GM19043 (cell line): ENCODE results near the gene CPLX1.
"Not testable (repeated sequence)": the region's sequence is repeated elsewhere in the genome, so short reads cannot be mapped to it uniquely, and the experiment has no call there.

Experiments
- ATAC-seq: cut with Tn5 transposase; IDR thresholded peaks from one replicate; pipeline ENCODE4 v1.9.1; 2021; ENCODE audit warnings: low read depth; ENCODE audit not compliant: unreplicated experiment

CPLX1 gene

DNA sequence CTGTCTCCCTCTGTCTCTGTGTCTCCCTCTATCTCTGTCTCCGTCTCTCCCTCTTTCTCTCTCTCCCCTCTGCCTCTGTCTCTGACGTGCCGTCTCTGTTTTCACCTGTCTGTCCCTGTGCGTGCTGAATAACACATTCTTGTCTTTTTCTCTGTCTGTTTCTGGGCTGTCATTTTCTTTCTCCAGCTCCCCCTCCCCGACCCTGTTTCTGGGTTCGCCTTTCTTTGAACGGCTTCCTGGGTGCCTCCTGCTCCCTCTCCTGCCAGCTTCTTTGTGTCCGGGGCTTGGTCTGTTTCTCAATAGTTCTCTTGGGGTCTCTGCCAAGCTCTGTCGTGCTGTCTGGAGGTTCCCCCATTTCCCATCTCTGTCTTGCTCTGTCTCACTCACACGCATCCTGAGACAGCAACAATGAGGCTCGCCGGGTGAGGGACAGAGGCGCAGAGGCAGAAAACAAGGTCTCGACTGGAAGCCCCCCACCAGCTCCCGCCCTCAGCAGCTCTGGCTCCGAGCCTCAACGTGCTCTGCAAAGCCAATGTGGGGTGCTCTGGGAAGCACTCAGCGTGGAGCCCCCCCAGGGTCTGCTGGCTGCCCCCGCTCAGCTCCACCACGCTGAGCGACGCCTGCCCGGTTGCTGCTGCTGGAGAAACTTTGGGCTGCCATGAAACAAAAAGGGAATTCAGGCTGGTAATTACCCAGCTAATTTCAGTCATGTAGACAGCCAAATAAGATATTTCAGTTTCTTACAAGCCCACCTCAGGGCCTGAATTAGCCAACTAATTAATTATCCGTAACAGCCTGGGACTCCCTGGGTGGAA, 3.4 kb downstream of the CPLX1 start:
- ATAC-seq = no peak

DNA sequence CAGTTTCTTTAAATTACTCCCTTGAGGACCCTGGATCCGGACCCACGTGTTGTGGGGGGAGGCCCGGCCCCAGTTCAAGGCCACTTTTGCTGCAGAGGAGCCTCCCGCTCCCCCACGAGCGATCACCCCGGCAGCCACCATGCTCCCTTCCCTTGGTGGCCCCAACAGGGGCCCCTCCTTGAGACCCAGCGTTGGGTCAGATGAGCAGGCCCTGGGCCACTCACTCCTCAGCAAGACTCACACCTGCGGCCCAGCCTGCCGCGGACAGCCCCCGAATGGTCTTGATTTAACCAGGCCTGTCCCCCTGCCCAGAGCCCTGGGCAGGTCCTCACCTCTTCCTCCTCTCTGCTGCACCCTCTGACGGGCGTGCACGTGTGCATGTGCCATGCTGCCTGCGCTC, 4.3 kb downstream of the CPLX1 start:
- no peak for ATAC-seq

DNA sequence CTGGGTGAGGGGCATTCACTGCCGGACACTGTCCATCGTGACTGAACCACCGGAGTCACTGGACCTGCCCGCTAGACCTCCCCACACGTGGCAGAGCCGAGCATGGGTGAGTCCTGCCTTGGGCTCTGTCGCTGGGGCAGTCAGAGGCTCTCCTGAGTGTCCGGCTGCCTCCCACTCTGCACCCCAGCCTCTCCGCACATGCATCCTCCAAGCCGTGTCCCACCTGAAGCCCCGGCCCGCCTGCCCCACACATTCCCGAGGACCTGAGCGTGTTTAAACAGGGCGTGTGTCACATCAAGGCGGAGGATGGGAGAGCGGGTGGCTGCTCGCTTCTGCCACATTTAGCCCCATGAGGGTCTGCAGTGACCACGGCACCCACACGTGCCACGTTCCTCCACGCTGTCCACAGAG, 4.7 kb downstream of the CPLX1 start:
- no peak for ATAC-seq

DNA sequence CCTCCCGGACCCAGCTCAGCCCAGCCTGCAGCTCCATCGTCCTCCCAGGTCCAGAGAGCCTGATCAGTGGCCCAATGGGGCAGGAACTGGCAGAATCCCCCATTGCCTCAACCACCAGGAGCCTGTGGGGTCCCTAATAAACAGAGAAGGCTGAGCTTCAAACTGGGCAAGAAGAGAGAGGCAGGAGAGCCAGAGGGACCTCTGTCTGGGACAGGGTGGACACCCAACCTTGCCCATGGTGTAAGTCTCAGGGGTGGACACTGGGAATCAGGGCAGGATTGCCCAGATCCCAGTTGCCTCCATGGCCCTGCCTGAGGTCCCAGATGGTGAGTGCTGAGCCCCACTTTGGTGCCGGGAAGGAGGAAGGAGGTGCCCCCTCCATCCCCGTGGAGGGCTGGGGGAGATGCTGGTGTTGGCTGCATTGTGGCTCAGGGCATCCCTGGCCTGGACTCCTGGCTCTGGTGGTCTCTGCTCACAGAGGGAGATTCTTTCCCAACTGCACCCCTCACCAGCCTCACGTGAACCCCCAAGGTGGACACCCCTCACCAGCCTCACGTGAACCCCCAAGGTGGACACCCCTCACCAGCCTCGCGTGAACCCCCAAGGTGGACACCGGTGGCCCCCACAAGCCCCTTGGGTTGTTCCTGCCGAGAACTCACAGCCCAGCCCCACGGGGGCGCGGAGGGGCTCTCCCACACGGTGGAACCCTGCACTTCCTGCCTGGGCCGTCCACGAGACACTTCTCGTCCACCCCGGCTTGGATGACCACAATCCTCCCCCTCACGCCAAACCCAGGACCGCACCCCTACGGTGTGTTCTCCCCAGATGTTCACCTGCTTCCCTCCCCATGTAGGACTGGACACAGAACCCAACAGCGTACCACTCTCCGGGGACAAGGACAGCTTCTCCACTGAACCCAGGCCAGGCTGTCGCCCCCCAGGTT, 5.4 kb downstream of the CPLX1 start:
- no peak for ATAC-seq

DNA sequence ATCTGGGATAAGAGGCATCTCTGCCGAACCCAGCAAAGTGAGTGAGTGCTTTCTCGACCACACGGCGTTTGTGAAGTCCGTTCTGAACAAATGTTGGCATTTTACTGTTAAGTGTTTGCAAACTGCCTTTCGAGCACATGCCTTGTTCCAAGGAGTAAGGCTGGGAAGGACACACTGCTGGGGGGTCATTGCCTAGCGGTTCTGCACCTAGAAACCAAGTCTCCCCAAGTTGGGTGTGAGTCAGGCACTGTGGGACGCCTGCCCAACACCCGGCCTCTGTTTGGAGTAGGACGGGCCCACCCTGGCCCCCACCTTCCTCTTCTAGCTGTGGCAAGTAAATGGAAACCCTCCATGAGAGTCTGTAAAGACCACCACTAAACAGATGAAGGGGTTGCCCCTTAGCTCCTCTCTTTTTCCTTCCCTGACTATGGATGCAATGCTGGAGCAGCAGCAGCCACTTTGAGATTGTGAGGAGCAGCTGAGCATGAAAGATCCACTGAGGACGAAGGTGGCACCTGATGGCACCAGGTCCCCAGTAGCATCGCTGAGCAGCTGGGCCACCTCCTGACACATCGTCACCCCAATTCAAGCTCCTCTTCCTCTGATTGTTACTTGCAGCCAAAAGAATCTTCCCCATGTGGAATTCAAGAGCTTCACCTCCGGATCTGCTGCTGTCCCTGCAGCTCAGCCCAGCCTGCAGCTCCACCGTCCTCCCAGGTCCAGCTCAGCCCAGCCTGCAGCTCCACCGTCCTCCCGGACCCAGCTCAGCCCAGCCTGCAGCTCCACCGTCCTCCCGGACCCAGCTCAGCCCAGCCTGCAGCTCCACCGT, 6.3 kb downstream of the CPLX1 start:
- ATAC-seq = no peak

DNA sequence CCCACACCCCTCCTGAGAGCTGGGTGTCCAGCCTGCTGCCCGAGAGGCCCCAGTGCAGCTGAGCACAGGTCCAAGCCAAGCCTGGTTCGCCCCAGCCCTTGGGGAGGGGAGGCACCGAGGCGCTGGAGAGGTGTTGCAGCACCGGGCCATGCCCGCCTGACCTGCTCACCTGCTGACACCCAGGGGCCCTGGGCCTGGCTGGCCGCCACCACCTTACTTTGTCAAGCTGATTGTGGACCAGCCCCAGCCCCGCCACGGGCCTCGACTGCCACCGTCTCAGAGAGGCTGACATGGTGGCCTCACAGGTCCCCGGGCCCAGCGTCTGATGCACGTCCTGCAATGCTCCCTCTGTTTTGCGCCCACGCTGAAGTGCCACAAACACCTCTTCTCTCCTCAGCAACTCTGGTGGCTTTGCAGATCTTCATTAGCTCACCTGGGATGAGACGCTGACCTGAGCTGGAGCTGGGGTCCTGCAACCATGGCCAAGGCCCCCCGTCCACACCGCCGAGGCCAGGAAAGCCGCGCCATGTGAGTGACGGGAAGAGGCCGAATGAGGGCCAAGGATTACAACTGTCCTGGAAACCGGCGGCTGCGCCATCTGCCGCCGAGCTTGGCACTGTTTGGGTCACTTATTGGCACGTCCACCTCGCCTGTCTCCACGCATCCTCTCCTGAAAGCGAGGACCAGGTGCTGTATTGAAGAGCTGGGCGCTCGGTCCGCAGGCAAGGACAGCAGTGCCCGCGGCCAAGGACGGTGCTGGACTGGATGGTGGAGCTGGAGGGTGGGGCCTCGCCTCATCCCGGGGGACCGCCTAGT, 7.6 kb downstream of the CPLX1 start:
- ATAC-seq = no peak

DNA sequence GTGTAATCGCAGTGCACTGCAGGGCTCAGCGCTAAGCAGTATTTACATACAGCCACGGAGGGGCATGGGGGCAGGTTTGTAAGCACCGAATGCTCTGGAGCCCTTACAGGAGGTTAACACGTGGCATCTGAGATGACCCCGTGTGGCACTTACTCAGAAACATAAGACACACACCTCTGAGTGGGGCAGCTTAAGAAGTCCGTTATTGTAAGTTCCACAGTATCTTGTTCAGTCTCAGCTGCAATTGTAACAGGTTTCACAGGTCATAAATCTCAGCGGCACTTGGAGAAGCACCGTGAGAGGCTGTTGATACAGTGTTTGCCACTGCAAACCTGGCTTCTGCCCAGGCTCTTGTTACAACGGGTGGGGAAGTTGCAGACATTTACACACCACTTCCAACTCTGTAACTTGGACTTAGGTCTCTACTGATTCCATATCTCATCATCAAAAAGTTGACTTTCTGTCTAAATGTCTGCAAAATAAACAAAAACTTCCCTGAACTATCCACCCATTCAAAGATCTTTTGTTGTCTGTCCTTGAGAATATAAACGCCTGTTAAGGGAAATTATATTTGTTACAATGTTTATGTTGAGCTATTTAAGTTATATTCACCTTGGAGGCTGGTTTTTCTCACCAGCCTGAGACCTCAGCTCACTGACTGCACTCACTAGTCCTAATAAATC, 10.3 kb downstream of the CPLX1 start:
- ATAC-seq = no peak

DNA sequence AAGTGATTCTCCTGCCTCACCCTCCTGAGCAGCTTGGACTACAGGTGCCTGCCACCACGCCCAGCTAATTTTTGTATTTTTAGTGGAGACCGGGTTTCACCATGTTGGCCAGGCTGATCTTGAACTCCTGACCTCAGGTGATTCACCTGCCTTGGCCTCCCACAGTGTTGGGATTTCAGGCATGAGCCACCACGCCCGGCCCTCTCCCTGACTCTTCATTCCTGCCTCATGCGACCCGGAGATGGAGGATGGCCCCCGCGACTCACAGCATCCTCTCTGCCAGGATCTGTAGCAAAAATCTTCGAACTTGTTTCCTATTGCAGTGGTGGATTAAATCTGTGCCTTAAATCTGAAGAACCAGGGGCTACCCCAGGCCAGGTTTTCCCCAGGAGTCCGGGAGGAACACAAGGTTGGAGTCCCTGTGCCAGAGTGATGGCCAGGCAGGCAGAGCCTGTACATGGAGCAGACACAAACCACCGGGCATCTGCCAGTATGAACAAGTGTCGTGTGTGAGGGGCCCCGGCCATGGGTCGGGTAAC, 11.5 kb downstream of the CPLX1 start:
- ATAC-seq = no peak

DNA sequence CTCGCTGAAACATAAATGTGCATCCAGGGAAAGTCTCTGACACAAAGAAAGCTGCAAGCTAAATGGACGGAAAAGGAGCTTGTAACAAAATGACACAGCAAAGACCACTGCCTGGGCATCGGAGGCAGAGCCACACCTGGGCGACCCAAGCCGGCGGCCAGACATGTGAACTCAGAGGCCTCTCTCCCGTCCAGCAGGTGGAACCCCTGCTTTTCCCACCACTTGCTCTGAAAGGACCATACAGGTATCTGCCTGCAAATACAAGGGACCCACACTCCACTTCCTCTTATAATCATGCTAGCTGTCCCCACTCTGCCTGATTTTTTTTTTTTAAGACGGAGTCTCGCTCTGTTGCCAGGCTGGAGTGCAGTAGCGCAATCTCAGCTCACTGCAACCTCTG, 12.0 kb downstream of the CPLX1 start:
- ATAC-seq = no peak

DNA sequence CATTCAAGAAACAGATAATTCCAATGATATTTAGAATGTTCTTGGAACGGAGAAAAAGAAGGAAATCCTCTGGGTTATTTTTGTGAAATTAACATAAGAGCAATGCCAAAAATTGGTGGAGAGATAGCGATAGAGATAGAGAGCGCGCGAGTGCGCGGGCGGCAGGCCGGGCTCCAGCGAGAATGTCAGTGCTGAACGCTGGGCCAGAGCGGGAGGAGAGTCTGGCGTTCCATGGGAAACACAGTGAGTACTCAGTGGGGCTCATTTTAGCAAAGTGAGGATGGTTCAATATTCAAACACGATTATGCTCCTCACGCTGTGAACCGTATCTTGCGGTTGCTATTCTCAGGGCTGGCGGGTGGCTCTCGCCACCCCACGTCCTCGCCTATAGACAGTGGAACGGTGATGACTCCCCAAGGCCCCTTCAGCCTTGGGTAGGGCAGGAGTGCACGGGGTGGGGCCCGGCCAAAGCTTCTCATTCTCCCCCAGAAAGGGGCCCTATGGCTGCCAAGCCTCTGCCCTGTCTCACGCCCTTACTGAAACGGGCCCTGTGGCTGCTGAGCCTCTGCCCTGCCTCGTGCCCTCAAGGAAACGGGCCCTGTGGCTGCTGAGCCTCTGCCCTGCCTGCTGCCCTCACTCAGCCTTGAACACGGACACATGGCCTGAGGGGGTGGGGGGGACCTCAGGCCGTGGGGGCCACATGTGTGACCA, 16.9 kb downstream of the CPLX1 start:
- ATAC-seq = no peak

DNA sequence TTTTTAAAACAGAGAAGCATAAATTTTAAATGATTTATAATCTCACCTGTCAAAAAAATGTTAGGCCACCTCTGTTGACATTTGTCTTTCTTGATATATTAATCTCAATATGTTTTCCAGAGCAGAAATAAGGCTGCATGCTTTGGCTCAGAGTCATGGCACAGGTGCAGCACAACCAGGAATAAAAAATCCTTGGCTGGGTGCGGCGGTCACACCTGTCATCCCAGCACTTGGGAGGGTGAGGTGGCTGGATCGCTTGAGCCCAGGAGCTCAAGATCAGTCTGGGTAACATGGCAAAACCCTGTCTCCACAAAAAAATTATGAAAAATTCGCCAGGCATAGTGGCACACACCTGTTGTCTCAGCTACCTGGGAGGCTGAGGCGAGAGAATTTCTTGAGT, 18.1 kb downstream of the CPLX1 start:
- ATAC-seq = no peak

DNA sequence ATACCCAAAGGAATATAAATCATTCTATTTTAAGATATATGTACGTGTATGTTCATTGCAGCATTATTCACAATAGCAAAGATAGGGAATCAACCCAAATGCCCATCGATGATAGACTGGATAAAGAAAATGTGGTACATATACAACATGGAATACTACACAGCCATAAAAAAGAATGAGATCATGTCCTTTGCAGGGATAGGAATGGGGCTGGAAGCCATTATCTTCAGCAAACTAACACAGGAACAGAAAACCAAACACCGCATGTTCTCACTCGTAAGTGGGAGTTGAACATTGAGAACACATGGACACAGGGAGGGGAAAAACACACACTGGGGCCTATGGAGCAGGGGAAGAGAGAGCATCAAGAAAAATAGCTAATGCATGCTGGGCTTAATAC, 18.9 kb downstream of the CPLX1 start:
- ATAC-seq = not testable (repeated sequence)

DNA sequence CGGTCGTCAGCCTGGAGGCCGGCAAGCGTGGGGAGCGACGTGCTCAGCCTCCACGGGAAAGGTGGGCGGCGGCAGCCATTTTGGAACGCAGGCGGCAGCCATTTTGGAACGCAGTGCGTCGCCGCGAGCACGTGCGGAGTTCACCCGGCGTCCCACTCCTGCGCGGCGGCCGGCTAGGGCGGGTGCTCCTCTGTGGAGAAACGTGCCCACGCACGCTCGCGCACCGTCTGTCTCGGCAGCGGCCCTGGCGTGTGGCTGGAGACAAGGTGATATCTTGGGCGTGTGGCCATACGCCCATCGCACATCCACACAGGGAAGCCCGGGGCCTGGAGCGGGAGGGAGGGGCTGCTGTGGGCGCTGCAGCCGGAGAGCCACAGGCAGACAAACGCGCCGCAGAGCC, 21.1 kb downstream of the CPLX1 start:
- ATAC-seq = no peak

DNA sequence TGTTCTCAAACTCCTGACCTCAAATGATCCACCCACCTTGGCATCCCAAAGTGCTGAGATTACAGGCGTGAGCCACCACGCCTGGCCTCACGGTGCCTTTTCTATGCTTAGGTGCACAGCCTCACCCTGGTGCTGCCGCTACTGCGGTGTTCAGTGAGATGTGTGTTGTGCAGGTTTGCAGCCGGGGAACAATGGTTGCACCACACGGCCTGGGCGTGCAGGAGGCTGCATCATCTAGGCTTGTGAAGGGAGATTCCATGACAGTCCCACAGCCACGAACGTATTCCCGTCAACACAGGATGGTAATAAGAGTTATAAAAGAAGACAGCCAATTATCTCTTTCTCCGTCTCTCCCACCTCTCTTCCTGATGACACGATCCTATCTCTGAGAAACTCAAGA, 22.0 kb downstream of the CPLX1 start:
- no peak for ATAC-seq

DNA sequence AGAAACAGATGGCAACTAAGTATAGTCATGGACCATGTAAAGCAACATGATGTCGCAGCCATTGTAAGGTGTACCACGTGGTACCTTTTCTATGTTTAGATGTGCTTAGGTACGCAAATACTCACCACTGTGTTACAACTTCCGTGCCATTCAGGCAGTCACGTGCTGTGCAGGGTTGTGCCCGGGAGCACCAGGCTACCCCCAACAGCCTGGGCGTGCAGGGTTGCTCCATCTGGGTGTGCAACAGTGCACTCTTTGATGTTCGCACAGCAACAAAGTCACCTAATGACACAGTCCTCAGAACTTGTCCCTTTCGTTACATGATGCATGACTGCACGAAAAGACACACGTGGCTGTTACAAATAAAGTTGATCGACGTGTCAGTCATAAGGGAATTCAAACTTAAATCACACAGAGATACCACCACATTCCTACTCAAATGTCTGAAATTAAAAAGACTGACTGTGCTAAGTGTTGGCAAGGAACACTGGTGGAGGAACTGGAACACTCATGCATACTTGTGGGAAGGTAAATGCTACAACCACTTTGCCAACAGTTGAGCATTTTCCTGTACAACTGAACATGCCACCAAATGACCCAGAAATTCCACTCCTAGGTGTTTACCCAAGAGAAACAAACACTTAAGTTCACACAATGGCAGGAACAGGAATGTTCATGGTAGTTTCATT, 24.3 kb downstream of the CPLX1 start:
- no peak for ATAC-seq

DNA sequence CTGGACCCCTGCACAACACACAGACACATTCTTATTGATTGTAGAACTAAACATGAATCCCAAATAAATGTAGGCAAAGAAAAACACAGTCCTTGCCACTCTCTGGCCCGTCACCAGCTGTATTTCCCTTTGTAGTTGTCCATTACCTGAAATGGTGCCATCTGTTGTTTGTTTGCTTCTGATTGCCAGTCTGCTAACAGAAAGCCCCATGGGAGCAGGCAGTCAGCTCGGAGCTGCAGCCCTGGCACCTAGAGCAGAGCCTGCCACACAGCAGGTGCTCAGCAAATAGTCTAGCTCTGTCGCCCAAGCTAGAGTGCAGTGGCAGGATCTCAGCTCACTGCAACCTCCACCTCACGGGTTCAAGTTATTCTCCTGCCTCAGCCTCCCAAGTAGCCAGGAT, 28.9 kb downstream of the CPLX1 start:
- no peak for ATAC-seq

DNA sequence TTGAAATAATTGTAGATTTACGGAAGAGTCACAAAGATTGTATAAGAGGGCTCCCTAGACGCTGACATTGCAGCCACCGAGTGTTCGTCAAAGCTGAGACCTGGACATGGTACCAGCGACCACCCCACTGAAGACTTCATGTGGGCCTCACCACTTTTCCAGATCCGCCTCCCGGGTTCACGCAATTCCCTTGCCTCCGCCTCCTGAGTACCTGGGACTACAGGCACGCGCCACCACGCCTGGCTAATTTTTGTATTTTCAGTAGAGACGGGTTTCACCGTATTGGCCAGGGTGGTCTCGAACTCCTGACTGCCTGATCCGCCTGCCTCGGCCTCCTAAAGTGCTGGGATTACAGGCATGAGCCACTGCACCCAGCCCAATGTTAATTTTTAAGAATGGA, 29.7 kb downstream of the CPLX1 start:
- no peak for ATAC-seq

DNA sequence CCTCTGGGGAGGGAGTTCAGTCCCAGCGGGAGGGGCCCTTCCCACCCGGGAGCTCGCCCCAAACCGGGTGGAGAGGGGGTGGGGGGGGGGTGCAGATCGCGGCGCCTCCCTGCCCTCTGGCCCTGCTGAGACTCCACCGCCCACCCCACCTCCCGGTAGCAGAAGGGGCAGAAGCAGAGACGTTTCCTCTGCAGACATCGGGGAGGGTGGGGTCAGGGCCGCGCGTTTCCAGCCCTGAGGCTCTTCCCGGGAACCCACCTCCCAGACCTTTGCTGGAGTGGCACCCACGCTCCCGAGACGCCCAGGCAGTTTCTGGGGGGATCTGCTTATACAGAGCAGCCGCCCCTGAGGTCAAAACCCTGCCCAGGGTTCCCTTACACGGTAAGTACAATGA, 30.2 kb downstream of the CPLX1 start:
- no peak for ATAC-seq
